Mucosa of descending colon (tissue), 3 donors: ENCODE data around the gene FOXR1. TPM values are rescaled to one million over a fixed set of nuclear protein-coding genes. Genes with fewer than 3 reads are reported as not detected.
"Not testable (repeated sequence)": the region's sequence is repeated elsewhere in the genome, so short reads cannot be mapped to it uniquely, and the experiment has no call there.

ENCODE experiments used
- ATAC-seq: fragments of 200-7000 bp; cut with Tn5 transposase; one replicate; pipeline ENCODE4 v1.9.1; 2020; ENCODE audit warnings: mild to moderate bottlenecking, moderate library complexity
- DNase-seq, 3 donors: peaks; one replicate each; pipeline ENCODE4 v3.0.0-alpha.2; 2020
- H3K36me3 ChIP-seq: fragments of 200-600 bp; one replicate; pipeline ENCODE4 v1.8.0; 2021; ENCODE audit warnings: low read depth, mild to moderate bottlenecking
- H3K4me1 ChIP-seq: fragments of 200-600 bp; one replicate; pipeline ENCODE4 v1.8.0; 2021; ENCODE audit warnings: low read depth, mild to moderate bottlenecking
- H3K4me3 ChIP-seq: fragments of 200-600 bp; one replicate; pipeline ENCODE4 v1.8.0; 2021; ENCODE audit warnings: mild to moderate bottlenecking
- H3K9me3 ChIP-seq: fragments of 200-600 bp; one replicate; pipeline ENCODE4 v1.8.0; 2021; ENCODE audit warnings: mild to moderate bottlenecking
- CTCF ChIP-seq: fragments of 200-600 bp; IDR thresholded peaks from one replicate; pipeline ENCODE4 v1.8.0; 2022; ENCODE audit warnings: antibody characterized with exemption, mild to moderate bottlenecking
- intact Hi-C, 2 donors: fragments of 100-400 bp; cut with DNase I in 1 of 2; cut with micrococcal nuclease in 1 of 2; formaldehyde crosslinking; loops; one replicate each; pipeline versions ENCODE4 v1.11.0 to v1.11.1; 2022; cut with DNase I, micrococcal nuclease
- total RNA-seq, 3 donors: library from RNA; stranded (reverse); fragmentation: NEBNext Ultra II Directional in 2 of 3; extraction: Animal tissue kit (Norgen Biotek cat#: 25700) in 2 of 3; gene quantifications; one replicate each; pipeline versions ENCODE4 v1.2.1 to v1.2.4, GENCODE V29; 2021 to 2023
- donor health status: DM: no; HTN: no; CAD: no; lungs with moderate emphysema.
- donor health status: DM: no; HTN: no; CAD: no.
- donor health status: DM: no; HTN: yes; CAD: no.

Gene FOXR1
- total RNA-seq, 3 donors from 2014 or later: not detected

DNA sequence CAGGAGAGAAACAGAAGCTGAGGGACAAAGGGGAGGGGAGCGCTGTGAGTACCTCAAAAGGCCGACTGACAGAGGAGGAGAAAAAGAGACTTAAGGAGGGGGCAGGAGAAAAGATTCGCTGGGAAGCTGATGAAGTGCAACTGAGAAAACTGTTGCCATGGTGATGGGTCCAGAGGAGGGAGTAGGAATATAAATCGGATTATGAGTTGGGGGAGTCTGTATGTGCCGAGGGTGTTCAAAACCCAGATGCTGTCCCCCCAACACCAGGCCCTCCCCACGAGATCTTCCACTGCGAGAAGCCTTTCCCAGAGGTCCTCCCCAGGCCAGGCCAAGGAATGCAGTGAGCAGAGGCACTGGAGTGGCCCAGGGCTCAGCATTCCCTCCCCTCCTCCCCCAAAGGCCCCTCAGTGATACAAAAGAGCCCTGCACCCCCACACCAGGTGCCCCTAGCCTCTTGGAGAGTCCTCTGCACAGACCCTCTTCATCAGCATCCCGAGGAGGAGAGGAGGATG lies 32.1 kb upstream of the FOXR1 start:
- Histone ChIP-seq H3K4me1 (no peaks in the 10 kb centered on the region), H3K9me3 (no peaks in the 10 kb centered on the region), H3K4me3 (no peak overlapping the region), H3K36me3 (no peaks in the 10 kb centered on the region)
- intact Hi-C loops: no loop called here
- no peak for TF ChIP-seq CTCF
- ATAC-seq (no peak), DNase-seq (no peak)

GRCh38 chr11:118939953-118940598 lies 31.5 kb upstream of the FOXR1 start:
- Histone ChIP-seq H3K4me1 (no peaks in the 10 kb centered on the region), H3K9me3 (no peaks in the 10 kb centered on the region), H3K4me3 (no peak overlapping the region), H3K36me3 (no peaks in the 10 kb centered on the region)
- no peak for TF ChIP-seq CTCF
- ATAC-seq: peak; percentile 56
- intact Hi-C loops: no loop called here
- DNase-seq: peak in 1 of 3 donors; percentile 33

- H3K9me3 ChIP-seq: no peaks in the 10 kb centered on the region
- no peak overlapping the region for H3K4me3 ChIP-seq
- intact Hi-C loops: no loop called here
- TF ChIP-seq CTCF: no peak
- ATAC-seq (no peak), DNase-seq (no peak)
- no peaks in the 10 kb centered on the region for H3K36me3 ChIP-seq
- H3K4me1 ChIP-seq: no peaks in the 10 kb centered on the region
These were observed 24.5 kb upstream of the FOXR1 start for GRCh38 chr11:118947091-118947490.

GRCh38 chr11:118948000-118948399 lies 23.6 kb upstream of the FOXR1 start:
- DNase-seq: no peak
- Histone ChIP-seq H3K4me3 (no peak overlapping the region), H3K36me3 (no peaks in the 10 kb centered on the region), H3K9me3 (no peaks in the 10 kb centered on the region), H3K4me1 (no peaks in the 10 kb centered on the region)
- intact Hi-C loops: no loop called here
- no peak for ATAC-seq
- no peak for TF ChIP-seq CTCF

DNA sequence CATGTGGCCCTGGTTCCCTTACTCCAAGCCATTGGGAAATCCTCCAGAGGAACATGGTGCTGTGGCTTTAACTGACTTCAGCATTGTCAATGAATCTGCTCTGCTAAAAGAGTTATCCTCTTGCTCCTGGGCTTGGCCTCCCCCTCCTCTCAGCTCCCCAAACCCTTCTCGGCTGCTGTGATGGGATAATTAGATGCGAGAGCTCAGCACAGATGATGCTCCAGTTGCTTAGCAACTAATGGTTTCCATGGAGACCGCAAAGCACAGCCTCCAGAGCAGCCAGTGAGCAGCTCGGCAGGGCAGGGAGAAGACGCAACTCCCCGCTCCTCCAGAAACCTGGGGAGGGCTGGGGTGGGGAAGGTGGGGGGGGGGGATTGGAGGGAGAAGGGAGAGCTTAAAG lies 18.3 kb upstream of the FOXR1 start:
- Histone ChIP-seq H3K36me3 (no peaks in the 10 kb centered on the region), H3K4me1 (no peaks in the 10 kb centered on the region), H3K9me3 (no peaks in the 10 kb centered on the region), H3K4me3 (no peak overlapping the region)
- DNase-seq (no peak), ATAC-seq (no peak)
- TF ChIP-seq CTCF: no peak
- intact Hi-C loops: loop anchor here in 1 of 2 donors (10.0 kb wide), 1 partner anchor 258 kb away; no protein-coding TSS in a partner anchor

GRCh38 chr11:118953976-118954375 lies 17.6 kb upstream of the FOXR1 start:
- not testable (repeated sequence) for H3K36me3 ChIP-seq, H3K4me1 ChIP-seq, H3K4me3 ChIP-seq, ATAC-seq, H3K9me3 ChIP-seq, DNase-seq
- intact Hi-C loops: loop anchor here in 1 of 2 donors (10.0 kb wide), 1 partner anchor 259 kb away; no protein-coding TSS in a partner anchor
